ENCODE measurements around the gene IL3RA. TPM values are rescaled to one million over a fixed set of nuclear protein-coding genes. Genes with fewer than 3 reads are reported as not detected.
"Not testable (repeated sequence)": the region's sequence is repeated elsewhere in the genome, so short reads cannot be mapped to it uniquely, and the experiment has no call there.

Gene IL3RA
- total and polyA plus RNA-seq, 8 donors: 0.57 to 7.6 (median 2.0) TPM

- DNase-seq (peak in 2 of 6 donors; percentile 34 to 56), ATAC-seq (peak in 1 of 4 donors; percentile 10), FAIRE-seq (no peak)
- Histone ChIP-seq H3K27me3 (no peaks in the 10 kb centered on the region), H3K9me3 (no peaks in the 10 kb centered on the region), H3K4me3 (no peak overlapping the region), H3K36me3 (no peaks in the 10 kb centered on the region), H3K27ac (no peak overlapping the region), H3K4me1 (no peaks in the 10 kb centered on the region)
- WGBS, 2 donors: 89 to 90% methylated on average over 27 of the region's 27 CpGs
- no peak for TF ChIP-seq CTCF (IDR thresholded peaks at IDR 0.05)
- intact Hi-C loops (cut with DNase I): no loop called here
Measured at GRCh38 chrX:1400742-1401471, 64.3 kb downstream of the IL3RA start.

DNA sequence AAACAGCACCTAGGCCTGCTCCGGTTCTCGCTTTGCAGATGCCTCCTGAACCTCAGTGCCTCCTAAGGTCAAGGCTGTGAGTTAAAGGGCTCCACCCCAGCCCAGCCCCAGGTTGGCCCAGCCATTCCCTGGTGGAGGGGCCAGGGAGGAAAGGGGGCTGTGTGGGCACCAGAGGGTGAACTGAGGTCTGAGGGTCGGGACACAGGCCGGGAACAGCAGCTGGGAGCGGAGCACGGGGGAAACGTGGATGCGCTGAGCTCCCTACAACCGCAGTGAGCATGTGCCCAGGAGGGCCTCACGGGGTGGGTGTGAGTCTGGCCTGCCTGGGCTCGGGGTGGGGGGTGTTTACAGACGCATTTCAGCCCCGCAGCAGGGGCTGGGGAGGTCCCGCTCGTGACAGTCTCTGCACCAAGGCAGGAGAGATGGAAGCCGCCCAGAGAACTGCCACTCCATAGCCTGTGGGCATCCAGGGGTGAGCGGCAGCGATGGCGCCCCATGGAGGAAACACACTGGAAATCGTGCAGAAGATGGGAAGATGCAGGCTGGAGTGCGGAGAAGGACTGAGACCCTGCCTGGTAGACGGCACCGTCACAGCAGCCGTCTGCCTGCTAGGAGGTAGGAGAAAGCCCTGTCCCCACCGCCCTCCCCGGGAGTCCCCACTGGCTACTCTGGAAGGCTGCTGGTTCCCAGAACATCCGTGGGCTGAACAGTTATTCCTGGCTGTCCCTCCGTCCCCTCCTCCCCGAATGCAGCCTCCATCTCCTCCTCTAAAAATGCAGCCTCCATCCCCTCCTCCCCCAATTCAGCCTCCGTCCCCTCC is 65.2 kb downstream of the IL3RA start:
- peak in 1 of 4 donors; percentile 20 for ATAC-seq

DNA sequence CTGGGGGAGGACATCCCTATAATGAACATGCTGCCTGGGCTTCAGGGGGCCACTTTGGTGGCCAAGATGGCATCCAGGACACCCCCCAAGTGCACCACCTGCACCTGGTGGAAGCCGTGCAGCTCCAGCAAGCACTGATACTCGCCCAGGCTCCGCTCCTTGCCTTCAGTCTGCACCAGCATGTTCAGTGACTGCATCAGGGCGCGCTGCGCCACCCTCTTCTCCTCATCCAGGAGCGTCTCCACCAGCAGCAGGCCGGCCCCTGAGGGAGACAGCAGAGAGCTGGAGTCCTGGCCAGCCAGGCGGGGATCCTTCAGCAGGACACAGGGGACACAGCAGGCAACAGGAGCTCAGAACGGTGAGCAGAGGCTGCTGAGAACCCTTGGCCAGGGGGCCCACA is 66.6 kb downstream of the IL3RA start:
- FAIRE-seq: no peak
- Histone ChIP-seq H3K27me3 (no peaks in the 10 kb centered on the region), H3K4me3 (no peak overlapping the region), H3K4me1 (no peaks in the 10 kb centered on the region), H3K9me3 (no peaks in the 10 kb centered on the region), H3K36me3 (peaks cover 0 to 8% (median 0%) of the 10 kb centered on the region in 3 donors), H3K27ac (no peak overlapping the region)
- intact Hi-C loops (cut with DNase I): no loop called here
- 98% methylated on average over 10 of the region's 10 CpGs for WGBS, 2 donors
- DNase-seq: peak in 2 of 6 donors; percentile 41 to 51
- no peak for ATAC-seq
- no peak for TF ChIP-seq CTCF (IDR thresholded peaks at IDR 0.05)

More for the DNA sequence above, 65.2 kb downstream of the IL3RA start:
- intact Hi-C loops (cut with DNase I): no loop called here
- Histone ChIP-seq H3K4me1 (no peaks in the 10 kb centered on the region), H3K4me3 (no peak overlapping the region), H3K27me3 (no peaks in the 10 kb centered on the region), H3K27ac (no peak overlapping the region), H3K9me3 (no peaks in the 10 kb centered on the region), H3K36me3 (no peaks in the 10 kb centered on the region)
- peak in 2 of 6 donors; percentile 37 to 57 for DNase-seq
- FAIRE-seq: no peak
- WGBS, 2 donors: 93 to 96% methylated on average over 27 to 30 of the region's 30 CpGs
- TF ChIP-seq CTCF (IDR thresholded peaks at IDR 0.05): no peak

DNA sequence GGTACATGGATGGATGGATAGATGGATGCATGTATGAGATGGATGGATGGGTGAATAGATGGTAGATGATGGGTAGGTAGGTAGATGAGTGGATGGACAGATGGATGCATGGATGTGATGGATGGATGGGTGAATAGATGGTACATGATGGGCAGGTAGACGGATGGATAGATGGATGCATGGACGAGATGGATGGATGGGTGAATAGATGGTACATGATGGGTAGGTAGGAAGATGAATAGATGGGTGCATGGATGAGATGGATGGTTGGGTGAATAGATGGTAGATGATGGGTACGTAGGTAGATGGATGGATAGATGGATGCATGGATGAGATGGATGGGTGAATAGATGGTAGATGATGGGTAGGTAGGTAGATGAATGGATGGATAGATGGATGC is 67.3 kb downstream of the IL3RA start:
- H3K9me3 ChIP-seq; intact Hi-C loops (cut with DNase I); H3K27me3 ChIP-seq; FAIRE-seq; H3K36me3 ChIP-seq; DNase-seq; H3K27ac ChIP-seq; H3K4me1 ChIP-seq; H3K4me3 ChIP-seq; ATAC-seq: not testable (repeated sequence)
- 97 to 98% methylated on average over 3 of the region's 3 CpGs for WGBS, 2 donors

- WGBS, 2 donors: 96 to 98% methylated on average over 2 of the region's 2 CpGs
- FAIRE-seq; DNase-seq; H3K4me1 ChIP-seq; H3K4me3 ChIP-seq; H3K27ac ChIP-seq; ATAC-seq; H3K36me3 ChIP-seq; H3K27me3 ChIP-seq; H3K9me3 ChIP-seq; intact Hi-C loops (cut with DNase I): not testable (repeated sequence)
Measured at GRCh38 chrX:1405769-1406168, 69.2 kb downstream of the IL3RA start.

Data from pancreas (tissue), 10 donors.